Upper lobe of left lung (tissue), 6 donors: ENCODE data around the gene STYXL1. TPM values are rescaled to one million over a fixed set of nuclear protein-coding genes. Genes with fewer than 3 reads are reported as not detected.

Experiments
- ATAC-seq, 2 donors: fragments of 200-7000 bp; cut with Tn5 transposase; one replicate each; pipeline ENCODE4 v1.9.1; 2022; ENCODE audit warnings: mild to moderate bottlenecking in 2 of 2, moderate library complexity in 2 of 2; ENCODE audit not compliant: low FRiP score in 2 of 2
- DNase-seq, 2 donors: peaks; one replicate each; pipeline ENCODE4 v3.0.0-alpha.2; 2019 to 2020
- H3K27ac ChIP-seq, 4 donors: fragments of 200-600 bp; sonication (generic); one replicate each; pipeline ENCODE4 v1.5.1; 2016 to 2019
- H3K27me3 ChIP-seq, 4 donors: fragments of 200-600 bp; sonication (generic); one replicate each; pipeline ENCODE4 v1.5.1; 2017 to 2019
- H3K36me3 ChIP-seq, 4 donors: fragments of 200-600 bp; sonication (generic); one replicate each; pipeline ENCODE4 v1.5.1; 2016 to 2019
- H3K4me1 ChIP-seq, 4 donors: fragments of 200-600 bp; sonication (generic); one replicate each; pipeline ENCODE4 v1.5.1; 2018 to 2019
- H3K4me3 ChIP-seq, 4 donors: fragments of 200-600 bp; sonication (generic); one replicate each; pipeline ENCODE4 v1.5.1; 2017 to 2019; ENCODE audit warnings: mild to moderate bottlenecking in 2 of 4, moderate library complexity in 1 of 4
- H3K9me3 ChIP-seq, 4 donors: fragments of 200-600 bp; sonication (generic); one replicate each; pipeline ENCODE4 v1.5.1; 2018 to 2019
- EP300 ChIP-seq, 4 donors: sonication (generic); formaldehyde crosslinking; IDR thresholded peaks; one replicate each; pipeline ENCODE4 v1.5.1; 2017; ENCODE audit warnings: antibody characterized with exemption in 4 of 4, control low read depth in 2 of 4
- POLR2A ChIP-seq, 4 donors: fragments of 450-650 bp; IDR thresholded peaks; one replicate each; pipeline ENCODE4 v1.5.1; 2016 to 2017; ENCODE audit warnings: antibody characterized with exemption in 4 of 4, mild to moderate bottlenecking in 2 of 4
- POLR2AphosphoS5 ChIP-seq, 2 donors: sonication (generic); formaldehyde crosslinking; IDR thresholded peaks; one replicate each; pipeline ENCODE4 v1.5.1; 2017; ENCODE audit warnings: antibody characterized with exemption in 2 of 2
- WGBS, 2 donors: methylation state at CpG; one replicate each; pipeline ENCODE4 v1.1.5; 2017 to 2018; 5-methylcytosine and 5-hydroxymethylcytosine counted together
- total RNA-seq, 6 donors: library from RNA; depleted of rRNA in 4 of 6; stranded (reverse); fragments of >200 nt in 4 of 6; gene quantifications; one replicate each; pipeline versions ENCODE4 v1.1.0 to v1.2.1, GENCODE V29; 2016 to 2021
- TF ChIP-seq, protein P1 (sequence below), 6 experiments: fragments of 450-650 bp in 4 of 6; fragments of 200-600 bp in 2 of 6; sonication (generic) in 2 of 6; IDR thresholded peaks; one replicate each; pipeline ENCODE4 v1.5.1; 2016 to 2019; ENCODE audit warnings: antibody characterized with exemption in 6 of 6
- donor health status: DM: no; HTN: no; CAD: no; lungs with moderate emphysema.
- donor health status: DM: no; HTN: yes; CAD: no; lungs with severe emphysema.

Gene STYXL1
- total RNA-seq, 6 donors from 2014 or later: 11.1 to 71.2 (median 23.5) TPM

DNA sequence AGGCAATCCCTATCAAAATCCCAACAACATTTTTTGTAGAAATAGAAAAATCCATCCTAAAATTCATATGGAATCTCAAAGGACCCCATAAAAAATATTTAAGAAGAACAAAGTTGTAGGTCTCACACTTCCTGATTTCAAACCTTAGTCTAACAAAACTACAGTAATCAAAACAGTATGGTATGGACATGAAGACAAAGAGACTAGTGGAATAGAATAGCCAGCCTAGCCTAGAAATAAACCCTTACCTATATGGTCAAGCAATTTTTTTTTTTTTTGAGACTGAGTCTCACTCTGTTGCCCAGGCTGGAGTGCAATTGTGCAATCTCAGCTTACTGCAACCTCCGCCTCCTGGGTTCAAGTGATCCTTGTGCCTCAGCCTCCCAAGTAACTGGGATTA is 49.8 kb downstream of the STYXL1 start:
- Histone ChIP-seq H3K27ac (no peak overlapping the region), H3K4me1 (peaks cover 11 to 20% (median 14%) of the 10 kb centered on the region in 4 donors), H3K9me3 (no peaks in the 10 kb centered on the region), H3K4me3 (no peak overlapping the region), H3K36me3 (peaks cover 0 to 14% (median 4%) of the 10 kb centered on the region in 4 donors), H3K27me3 (no peaks in the 10 kb centered on the region)
- DNase-seq: no peak
- TF ChIP-seq EP300 (IDR thresholded peaks at IDR 0.05) (no peak), POLR2A (IDR thresholded peaks at IDR 0.05) (no peak), POLR2AphosphoS5 (IDR thresholded peaks at IDR 0.05) (no peak)
- TF ChIP-seq, protein P1, sequence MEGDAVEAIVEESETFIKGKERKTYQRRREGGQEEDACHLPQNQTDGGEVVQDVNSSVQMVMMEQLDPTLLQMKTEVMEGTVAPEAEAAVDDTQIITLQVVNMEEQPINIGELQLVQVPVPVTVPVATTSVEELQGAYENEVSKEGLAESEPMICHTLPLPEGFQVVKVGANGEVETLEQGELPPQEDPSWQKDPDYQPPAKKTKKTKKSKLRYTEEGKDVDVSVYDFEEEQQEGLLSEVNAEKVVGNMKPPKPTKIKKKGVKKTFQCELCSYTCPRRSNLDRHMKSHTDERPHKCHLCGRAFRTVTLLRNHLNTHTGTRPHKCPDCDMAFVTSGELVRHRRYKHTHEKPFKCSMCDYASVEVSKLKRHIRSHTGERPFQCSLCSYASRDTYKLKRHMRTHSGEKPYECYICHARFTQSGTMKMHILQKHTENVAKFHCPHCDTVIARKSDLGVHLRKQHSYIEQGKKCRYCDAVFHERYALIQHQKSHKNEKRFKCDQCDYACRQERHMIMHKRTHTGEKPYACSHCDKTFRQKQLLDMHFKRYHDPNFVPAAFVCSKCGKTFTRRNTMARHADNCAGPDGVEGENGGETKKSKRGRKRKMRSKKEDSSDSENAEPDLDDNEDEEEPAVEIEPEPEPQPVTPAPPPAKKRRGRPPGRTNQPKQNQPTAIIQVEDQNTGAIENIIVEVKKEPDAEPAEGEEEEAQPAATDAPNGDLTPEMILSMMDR (IDR thresholded peaks at IDR 0.05): no peak
- ATAC-seq: no peak
- 100% methylated on average over 1 of the region's 1 CpG for WGBS, 2 donors

DNA sequence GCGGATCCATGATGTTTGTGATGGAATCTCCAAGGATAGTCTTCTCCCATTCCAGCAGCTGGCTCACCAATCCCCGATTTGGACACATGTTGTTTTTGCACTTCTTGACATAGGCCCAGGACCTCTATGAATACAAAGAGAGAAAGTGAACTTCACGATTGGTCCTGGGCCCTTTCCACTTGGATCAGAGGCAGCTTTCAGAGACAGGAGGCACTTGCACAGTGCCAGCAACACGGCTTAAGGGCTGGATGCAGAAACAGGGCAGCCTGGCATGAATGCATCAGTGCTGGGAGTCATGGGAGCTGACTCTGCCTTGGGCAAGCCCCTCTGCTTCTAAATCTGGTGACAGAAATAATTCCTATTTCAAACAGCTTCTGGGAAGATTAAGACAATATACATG is 51.3 kb downstream of the STYXL1 start:
- 79 to 97% methylated on average over 4 of the region's 4 CpGs for WGBS, 2 donors
- TF ChIP-seq POLR2A (IDR thresholded peaks at IDR 0.05) (no peak), POLR2AphosphoS5 (IDR thresholded peaks at IDR 0.05) (no peak), EP300 (IDR thresholded peaks at IDR 0.05) (no peak)
- TF ChIP-seq, protein P1 (IDR thresholded peaks at IDR 0.05): no peak
- no peak overlapping the region for H3K4me3 ChIP-seq
- H3K4me1 ChIP-seq: peaks cover 12 to 21% (median 14%) of the 10 kb centered on the region in 4 donors
- peaks cover 0 to 6% (median 2%) of the 10 kb centered on the region in 4 donors for H3K36me3 ChIP-seq
- no peaks in the 10 kb centered on the region for H3K9me3 ChIP-seq
- ATAC-seq (no peak), DNase-seq (no peak)
- H3K27me3 ChIP-seq: no peaks in the 10 kb centered on the region
- peak overlapping the region; percentile 12 to 81 (median 50) for H3K27ac ChIP-seq

DNA sequence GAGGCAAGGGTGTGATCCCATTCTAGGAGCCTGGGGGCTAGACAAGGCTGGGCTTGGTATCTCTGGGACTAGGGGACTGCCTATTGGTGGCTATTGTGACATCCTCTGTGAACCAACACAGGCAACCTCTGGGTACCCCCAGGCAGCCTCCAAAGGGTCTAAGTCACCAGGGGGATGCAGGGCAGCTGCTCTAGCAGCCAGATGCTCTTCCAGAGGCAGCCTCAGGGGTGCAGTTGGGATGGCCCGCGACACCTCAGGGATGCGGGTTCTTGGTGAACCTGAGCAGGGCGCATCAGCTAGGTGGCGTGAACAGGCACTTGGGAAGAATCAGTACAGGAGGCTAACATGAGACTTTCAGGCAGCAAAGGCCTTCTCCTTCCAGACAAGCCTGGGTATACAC is 51.8 kb downstream of the STYXL1 start:
- 96% methylated on average over 5 of the region's 5 CpGs; no CpG with 5 or more reads in 1 of the 2 donors for WGBS, 2 donors
- peak overlapping the region in 1 of 4 donors; percentile 81 for H3K27ac ChIP-seq

DNA sequence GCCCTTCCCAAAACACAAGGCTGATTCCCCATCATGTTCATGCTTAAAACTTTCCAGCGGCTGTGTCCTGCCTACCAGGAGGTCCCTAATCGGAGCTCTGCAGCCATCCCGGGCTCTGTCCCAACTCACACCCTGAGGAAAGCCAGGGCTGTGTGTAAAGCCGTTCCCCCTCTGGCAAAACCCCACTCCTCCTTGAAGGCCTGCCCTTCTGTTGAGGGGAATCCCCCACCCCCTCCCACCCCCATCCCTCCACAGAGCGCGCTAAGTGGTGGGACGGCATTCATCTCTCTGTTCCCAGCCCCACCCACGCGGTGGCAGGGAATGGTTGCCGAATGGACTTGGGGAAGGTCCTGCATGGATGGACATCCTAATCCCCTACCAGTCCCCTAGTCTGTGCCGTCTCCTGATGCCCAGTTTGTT is 52.7 kb downstream of the STYXL1 start:
- peak overlapping the region; percentile 88 to 94 (median 93) for H3K27ac ChIP-seq
- 52 to 63% methylated on average over 4 to 11 of the region's 11 CpGs for WGBS, 2 donors
- no peak for TF ChIP-seq POLR2AphosphoS5 (IDR thresholded peaks at IDR 0.05)
- TF ChIP-seq POLR2A (IDR thresholded peaks at IDR 0.05): no peak
- TF ChIP-seq, protein P1 (IDR thresholded peaks at IDR 0.05): no peak
- TF ChIP-seq EP300 (IDR thresholded peaks at IDR 0.05): no peak
- no peaks in the 10 kb centered on the region for H3K27me3 ChIP-seq
- peak overlapping the region; percentile 27 to 96 (median 86) for H3K4me3 ChIP-seq
- H3K36me3 ChIP-seq: no peaks in the 10 kb centered on the region
- peaks cover 12 to 28% (median 14%) of the 10 kb centered on the region in 4 donors for H3K4me1 ChIP-seq
- no peaks in the 10 kb centered on the region for H3K9me3 ChIP-seq
- ATAC-seq (no peak), DNase-seq (no peak)

More for the DNA sequence above, 51.8 kb downstream of the STYXL1 start:
- no peak for DNase-seq
- no peak overlapping the region for H3K4me3 ChIP-seq
- H3K36me3 ChIP-seq: peaks cover 0 to 6% (median 2%) of the 10 kb centered on the region in 4 donors
- TF ChIP-seq EP300 (IDR thresholded peaks at IDR 0.05) (no peak), POLR2A (IDR thresholded peaks at IDR 0.05) (no peak)
- peaks cover 12 to 25% (median 14%) of the 10 kb centered on the region in 4 donors for H3K4me1 ChIP-seq
- ATAC-seq: no peak
- H3K27me3 ChIP-seq: no peaks in the 10 kb centered on the region
- H3K9me3 ChIP-seq: no peaks in the 10 kb centered on the region

DNA sequence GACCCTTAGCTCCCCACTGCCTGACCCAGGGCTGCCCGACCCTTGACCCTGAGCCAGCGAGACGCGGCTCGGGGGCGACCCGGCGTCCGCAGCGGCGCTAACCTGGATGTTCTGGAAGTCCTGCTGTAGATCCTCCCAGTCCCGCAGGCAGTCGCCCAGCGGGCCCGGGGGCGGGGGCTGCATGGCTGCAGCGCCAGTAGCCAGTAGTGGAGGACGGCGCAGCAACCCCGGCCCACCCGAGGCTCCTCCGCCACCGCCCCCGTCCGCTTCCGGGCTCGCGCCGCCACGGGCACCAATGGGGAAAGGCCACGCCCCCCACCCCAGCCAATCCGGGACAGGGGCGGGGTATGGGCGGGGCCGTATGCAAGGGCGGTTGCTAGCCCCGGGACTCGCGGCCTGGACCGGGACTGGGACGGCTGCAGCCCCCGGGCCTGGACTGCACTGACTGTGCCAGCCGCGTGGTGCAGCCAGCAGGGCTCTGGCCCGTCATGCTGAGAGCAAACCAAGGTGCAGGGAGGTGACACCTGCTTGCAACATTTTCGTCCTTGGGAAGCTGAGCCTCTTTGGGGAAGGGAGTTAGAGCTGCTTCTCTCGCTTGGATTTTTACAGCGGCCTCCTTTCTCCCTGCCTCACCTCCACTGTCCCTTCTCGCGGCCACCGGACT is 53.3 kb downstream of the STYXL1 start, which contains the start of gene TMEM120A:
TSS of gene TMEM120A (minus strand) at position 208 of the 664 bp plus-strand sequence. CDS start at position 183, 25 bp downstream.
- Histone ChIP-seq H3K27ac (peak within 1 kb of the TSS; percentile 88 to 94 (median 93)), H3K36me3 (no peaks in the 10 kb centered on the region), H3K4me1 (peaks cover 15 to 32% (median 17%) of the 10 kb centered on the region in 4 donors), H3K27me3 (no peaks in the 10 kb centered on the region), H3K9me3 (no peaks in the 10 kb centered on the region), H3K4me3 (peak within 1 kb of the TSS; percentile 79 to 96 (median 94))
- DNase-seq (peak; percentile 96 to 98), ATAC-seq (peak; percentile 97 to 98)
- WGBS, 2 donors: 4 to 15% methylated on average over 6 to 17 of the region's 51 CpGs
- TF ChIP-seq POLR2AphosphoS5 (IDR thresholded peaks at IDR 0.05) (peak; percentile 83 to 89), POLR2A (IDR thresholded peaks at IDR 0.05) (peak in 3 of 4 donors; percentile 53 to 84 (median 75)), EP300 (IDR thresholded peaks at IDR 0.05) (no peak)
- TF ChIP-seq, protein P1 (IDR thresholded peaks at IDR 0.05): peak in 4 of 6 experiments; percentile 34 to 47 (median 41)
